Breast epithelium (tissue), 4 donors: Measurements from ENCODE around the gene DFFB. TPM values are rescaled to one million over a fixed set of nuclear protein-coding genes. Genes with fewer than 3 reads are reported as not detected.

ENCODE experiments used
- DNase-seq, 2 donors: peaks; one replicate each; pipeline ENCODE4 v3.0.0-alpha.2; 2019; ENCODE audit warnings: low spot score in 2 of 2
- H3K27ac ChIP-seq, 2 donors: fragments of 200-600 bp; sonication (generic) in 1 of 2; one replicate each; pipeline ENCODE4 v1.5.1; 2016 to 2019; ENCODE audit warnings: mild to moderate bottlenecking in 1 of 2
- H3K27me3 ChIP-seq, 2 donors: fragments of 200-600 bp; sonication (generic) in 1 of 2; one replicate each; pipeline versions ENCODE4 v1.5.1 to v1.6.0; 2017 to 2019; ENCODE audit warnings: control low read depth in 1 of 2, mild to moderate bottlenecking in 1 of 2
- H3K36me3 ChIP-seq: fragments of 200-600 bp; one replicate; pipeline ENCODE4 v1.5.1; 2019
- H3K4me1 ChIP-seq, 2 donors: fragments of 200-600 bp; sonication (generic); one replicate each; pipeline ENCODE4 v1.5.1; 2016 to 2019; ENCODE audit warnings: control low read depth in 1 of 2
- H3K4me3 ChIP-seq, 3 donors: fragments of 200-600 bp; sonication (generic); 1 replicate in 2 of 3; 2 replicates in 1 of 3; pipeline ENCODE4 v1.5.1; 2016 to 2019; ENCODE audit warnings: mild to moderate bottlenecking in 3 of 3, moderate library complexity in 2 of 3
- H3K9me3 ChIP-seq, 2 donors: fragments of 200-600 bp; sonication (generic) in 1 of 2; one replicate each; pipeline ENCODE4 v1.5.1; 2016 to 2019; ENCODE audit warnings: control low read depth in 1 of 2
- POLR2A ChIP-seq: fragments of 450-650 bp; IDR thresholded peaks from one replicate; pipeline ENCODE4 v1.6.1; 2016; ENCODE audit warnings: antibody characterized with exemption, mild to moderate bottlenecking, moderate library complexity
- POLR2AphosphoS5 ChIP-seq, 3 donors: sonication (generic); formaldehyde crosslinking; IDR thresholded peaks; one replicate each; pipeline ENCODE4 v1.6.1; 2017; ENCODE audit warnings: antibody characterized with exemption in 3 of 3
- intact Hi-C: fragments of 100-400 bp; cut with DNase I; formaldehyde crosslinking; loops from one replicate; pipeline ENCODE4 v1.15.1; 2023; ENCODE audit warnings: low total_unique reads
- total RNA-seq, 3 donors: library from RNA; depleted of rRNA; stranded (reverse); fragments of >200 nt; gene quantifications; one replicate each; pipeline ENCODE4 v1.1.0, GENCODE V29; 2016
- TF ChIP-seq, protein P1 (sequence below), 3 donors: fragments of 450-650 bp; IDR thresholded peaks; one replicate each; pipeline ENCODE4 v1.5.1; 2016 to 2017; ENCODE audit warnings: antibody characterized with exemption in 3 of 3, mild to moderate bottlenecking in 3 of 3, moderate library complexity in 3 of 3

DFFB gene
- total RNA-seq, 3 donors from 2014 or later: 9.1 to 14.4 (median 11.3) TPM

DNA sequence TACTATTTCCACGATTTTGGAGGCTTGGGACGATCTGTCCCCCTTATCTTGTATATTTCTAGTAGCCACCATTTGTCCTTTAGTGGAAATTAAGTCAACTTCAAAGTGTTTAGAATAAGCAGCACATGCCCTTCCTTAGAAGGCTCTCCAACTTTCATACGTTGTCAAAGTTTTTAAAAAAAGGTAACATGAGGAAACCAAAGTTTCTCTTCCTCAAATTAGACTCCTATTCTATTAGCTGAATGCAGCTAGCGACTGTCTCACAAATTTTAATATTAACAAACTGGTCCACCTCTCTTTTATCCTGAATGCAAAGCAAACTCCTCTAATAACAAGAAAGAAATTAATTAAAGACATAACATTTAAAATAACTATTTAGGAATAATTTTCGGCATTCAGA lies 35.9 kb downstream of the DFFB start:
- intact Hi-C loops: no loop called here
- no peak for DNase-seq
- H3K27ac ChIP-seq: no peak overlapping the region
- H3K36me3 ChIP-seq: no peaks in the 10 kb centered on the region
- TF ChIP-seq, protein P1, sequence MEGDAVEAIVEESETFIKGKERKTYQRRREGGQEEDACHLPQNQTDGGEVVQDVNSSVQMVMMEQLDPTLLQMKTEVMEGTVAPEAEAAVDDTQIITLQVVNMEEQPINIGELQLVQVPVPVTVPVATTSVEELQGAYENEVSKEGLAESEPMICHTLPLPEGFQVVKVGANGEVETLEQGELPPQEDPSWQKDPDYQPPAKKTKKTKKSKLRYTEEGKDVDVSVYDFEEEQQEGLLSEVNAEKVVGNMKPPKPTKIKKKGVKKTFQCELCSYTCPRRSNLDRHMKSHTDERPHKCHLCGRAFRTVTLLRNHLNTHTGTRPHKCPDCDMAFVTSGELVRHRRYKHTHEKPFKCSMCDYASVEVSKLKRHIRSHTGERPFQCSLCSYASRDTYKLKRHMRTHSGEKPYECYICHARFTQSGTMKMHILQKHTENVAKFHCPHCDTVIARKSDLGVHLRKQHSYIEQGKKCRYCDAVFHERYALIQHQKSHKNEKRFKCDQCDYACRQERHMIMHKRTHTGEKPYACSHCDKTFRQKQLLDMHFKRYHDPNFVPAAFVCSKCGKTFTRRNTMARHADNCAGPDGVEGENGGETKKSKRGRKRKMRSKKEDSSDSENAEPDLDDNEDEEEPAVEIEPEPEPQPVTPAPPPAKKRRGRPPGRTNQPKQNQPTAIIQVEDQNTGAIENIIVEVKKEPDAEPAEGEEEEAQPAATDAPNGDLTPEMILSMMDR (IDR thresholded peaks at IDR 0.05): no peak
- TF ChIP-seq POLR2A: no peak
- no peak for TF ChIP-seq POLR2AphosphoS5 (IDR thresholded peaks at IDR 0.05)
- H3K9me3 ChIP-seq: peaks cover 9 to 10% of the 10 kb centered on the region in 2 donors
- H3K27me3 ChIP-seq: no peaks in the 10 kb centered on the region
- no peak overlapping the region for H3K4me3 ChIP-seq
- H3K4me1 ChIP-seq: no peaks in the 10 kb centered on the region

DNA sequence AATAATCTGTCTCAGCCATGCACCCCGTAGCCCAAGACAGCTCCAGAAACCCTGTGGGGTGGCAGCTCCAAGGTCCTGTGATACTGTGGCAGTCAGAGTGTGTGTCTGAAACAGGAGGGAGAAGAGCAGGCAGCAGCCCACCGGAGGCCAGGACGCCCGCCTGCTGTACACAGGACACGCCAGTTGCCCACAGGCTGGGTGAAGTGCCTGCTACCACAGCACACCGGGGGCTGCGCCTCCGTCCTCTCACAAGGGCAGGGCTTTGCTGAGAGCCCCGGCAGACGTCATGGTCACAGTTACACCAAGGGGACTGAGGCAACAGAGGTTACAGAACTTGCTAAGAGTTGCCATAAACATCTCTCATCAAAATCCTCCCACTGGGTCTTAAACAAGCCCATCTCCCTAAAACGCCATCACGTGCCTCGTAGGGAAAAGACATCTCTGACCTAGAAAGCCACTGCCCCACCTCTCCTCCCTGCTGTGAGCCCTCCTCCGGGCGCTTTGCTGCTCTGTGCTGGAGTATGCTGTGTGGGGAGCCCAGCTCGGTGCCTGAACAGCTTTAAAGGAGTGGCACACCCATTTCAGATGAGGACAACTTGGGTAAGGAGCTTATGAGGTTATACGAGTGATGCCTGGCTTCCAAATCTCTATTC lies 37.5 kb downstream of the DFFB start:
- H3K4me1 ChIP-seq: peaks cover 0 to 6% of the 10 kb centered on the region in 2 donors
- H3K9me3 ChIP-seq: peaks cover 12 to 16% of the 10 kb centered on the region in 2 donors
- intact Hi-C loops: no loop called here
- no peaks in the 10 kb centered on the region for H3K27me3 ChIP-seq
- H3K4me3 ChIP-seq: no peak overlapping the region
- TF ChIP-seq POLR2AphosphoS5 (IDR thresholded peaks at IDR 0.05): no peak
- no peak for TF ChIP-seq POLR2A
- TF ChIP-seq, protein P1 (IDR thresholded peaks at IDR 0.05): no peak
- no peak overlapping the region for H3K27ac ChIP-seq
- no peaks in the 10 kb centered on the region for H3K36me3 ChIP-seq
- no peak for DNase-seq

DNA sequence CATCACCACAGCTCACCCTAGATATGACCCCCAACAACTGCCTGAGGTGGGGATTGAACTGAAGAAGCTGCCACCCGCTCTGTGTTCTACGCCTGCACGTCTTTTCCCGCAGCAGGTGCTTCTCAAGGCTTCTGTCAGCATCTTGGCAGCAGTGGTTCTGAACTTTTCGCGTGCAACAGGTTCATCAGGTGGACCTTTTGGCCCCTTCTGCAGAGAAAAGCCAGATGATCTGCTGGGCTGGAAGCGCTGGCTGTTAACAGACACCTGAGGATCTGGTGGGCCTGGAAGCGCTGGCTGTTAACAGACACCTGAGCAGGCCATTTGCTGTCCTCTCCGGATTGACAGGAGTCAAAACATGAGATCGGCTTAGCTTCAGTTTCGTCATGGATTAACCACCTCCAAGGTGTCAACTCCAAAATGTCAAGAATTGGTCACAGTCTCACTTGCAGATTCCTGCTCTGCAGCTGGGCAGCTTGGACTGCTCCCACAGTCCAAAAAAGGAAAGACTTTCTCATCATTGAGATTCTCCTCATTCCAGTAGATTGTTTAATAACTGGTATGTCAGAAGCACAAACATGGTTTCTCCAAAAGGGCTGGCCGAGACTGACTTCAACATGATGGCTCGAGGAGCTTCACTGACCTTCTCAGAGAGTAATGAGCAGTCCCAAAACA lies 38.1 kb downstream of the DFFB start:
- peaks cover 12 to 16% of the 10 kb centered on the region in 2 donors for H3K9me3 ChIP-seq
- intact Hi-C loops: no loop called here
- H3K27me3 ChIP-seq: no peaks in the 10 kb centered on the region
- no peaks in the 10 kb centered on the region for H3K36me3 ChIP-seq
- DNase-seq: no peak
- no peak overlapping the region for H3K4me3 ChIP-seq
- no peak for TF ChIP-seq POLR2A
- TF ChIP-seq, protein P1 (IDR thresholded peaks at IDR 0.05): no peak
- no peak overlapping the region for H3K27ac ChIP-seq
- H3K4me1 ChIP-seq: peaks cover 0 to 6% of the 10 kb centered on the region in 2 donors

DNA sequence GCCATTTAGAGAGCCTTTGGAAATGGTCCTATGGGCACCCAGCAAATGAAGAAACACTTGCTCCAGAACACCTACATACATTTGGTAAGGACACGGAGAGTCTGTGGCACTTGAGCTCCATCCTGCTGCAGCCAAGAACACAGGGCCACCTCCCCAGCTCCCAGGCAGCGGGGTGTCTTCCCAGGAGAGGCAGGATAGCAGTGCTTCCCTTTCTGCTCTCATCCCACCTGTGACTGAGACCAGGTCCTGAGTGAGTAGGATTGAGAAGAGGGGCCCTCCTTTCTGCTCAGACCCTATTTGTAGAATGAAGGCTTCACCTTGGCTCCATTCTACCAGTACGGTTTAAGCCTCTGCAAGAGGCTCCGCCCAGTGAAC lies 38.7 kb downstream of the DFFB start:
- Histone ChIP-seq H3K27me3 (no peaks in the 10 kb centered on the region), H3K4me1 (peaks cover 0 to 6% of the 10 kb centered on the region in 2 donors), H3K9me3 (peaks cover 12 to 16% of the 10 kb centered on the region in 2 donors), H3K4me3 (no peak overlapping the region), H3K36me3 (no peaks in the 10 kb centered on the region), H3K27ac (no peak overlapping the region)
- TF ChIP-seq, protein P1 (IDR thresholded peaks at IDR 0.05): no peak
- no peak for TF ChIP-seq POLR2AphosphoS5 (IDR thresholded peaks at IDR 0.05)
- TF ChIP-seq POLR2A: no peak
- intact Hi-C loops: no loop called here
- no peak for DNase-seq

DNA sequence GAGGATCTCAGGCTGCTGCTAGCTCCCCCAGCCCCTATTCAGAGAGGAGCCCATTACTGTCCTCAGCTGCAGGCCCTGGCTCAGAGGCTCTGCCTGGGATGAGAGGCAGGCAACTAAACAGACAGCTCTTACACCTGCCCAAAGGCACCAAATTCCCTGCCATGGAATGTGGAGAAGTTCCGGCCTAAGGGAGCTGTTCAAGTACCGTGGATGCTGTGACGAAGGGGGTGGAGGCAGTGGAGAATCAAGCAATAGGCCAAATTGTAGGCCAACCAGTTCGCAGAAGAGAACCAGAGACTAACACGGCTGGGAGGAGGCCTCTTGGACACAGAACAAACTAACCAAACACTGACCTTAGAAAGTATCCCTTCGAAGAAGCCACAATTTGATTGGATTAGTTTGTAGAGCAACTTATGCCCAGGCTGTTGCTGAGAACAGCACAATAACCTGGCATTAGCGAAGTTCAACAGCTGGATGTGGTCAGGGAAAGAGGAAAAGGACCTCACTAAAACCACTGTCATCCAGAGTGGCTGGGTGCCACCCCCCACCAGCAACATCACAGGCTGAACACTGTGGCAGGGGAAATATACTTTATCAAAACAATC lies 39.2 kb downstream of the DFFB start:
- DNase-seq: no peak
- H3K36me3 ChIP-seq: no peaks in the 10 kb centered on the region
- no peak overlapping the region for H3K4me3 ChIP-seq
- H3K27ac ChIP-seq: no peak overlapping the region
- TF ChIP-seq POLR2A (no peak), POLR2AphosphoS5 (IDR thresholded peaks at IDR 0.05) (no peak)
- TF ChIP-seq, protein P1 (IDR thresholded peaks at IDR 0.05): no peak
- no peaks in the 10 kb centered on the region for H3K27me3 ChIP-seq
- H3K4me1 ChIP-seq: peaks cover 0 to 6% of the 10 kb centered on the region in 2 donors
- H3K9me3 ChIP-seq: peaks cover 12 to 16% of the 10 kb centered on the region in 2 donors
- intact Hi-C loops: no loop called here
